Right ventricle myocardium inferior (tissue), 1 donor: Measurements from ENCODE around the gene STAT5A. TPM values are rescaled to one million over a fixed set of nuclear protein-coding genes. Genes with fewer than 3 reads are reported as not detected.
A peak's percentile ranks its signal among the peaks of the same experiment; 100 is the strongest.
"Not testable (repeated sequence)": the region's sequence is repeated elsewhere in the genome, so short reads cannot be mapped to it uniquely, and the experiment has no call there.

Source experiments
- ATAC-seq: fragments of 200-7000 bp; cut with Tn5 transposase; one replicate; pipeline ENCODE4 v1.9.1; 2020; ENCODE audit warnings: mild to moderate bottlenecking, moderate library complexity
- DNase-seq: peaks from one replicate; pipeline ENCODE4 v3.0.0; 2021; ENCODE audit errors: missing footprints
- intact Hi-C: fragments of 100-400 bp; cut with DNase I; formaldehyde crosslinking; loops from one replicate; pipeline ENCODE4 v1.11.0; 2022
- total RNA-seq: library from RNA; stranded (reverse); fragmentation: NEBNext Ultra II Directional; extraction: Animal tissue kit (Norgen Biotek cat#: 25700); gene quantifications from one replicate; pipeline ENCODE4 v1.2.1, GENCODE V29; 2021
- donor health status: DM: no; HTN: yes; CAD: no; lungs with severe emphysema.

Gene STAT5A
- total RNA-seq, 1 donor from 2014 or later, result 14.6 TPM

DNA sequence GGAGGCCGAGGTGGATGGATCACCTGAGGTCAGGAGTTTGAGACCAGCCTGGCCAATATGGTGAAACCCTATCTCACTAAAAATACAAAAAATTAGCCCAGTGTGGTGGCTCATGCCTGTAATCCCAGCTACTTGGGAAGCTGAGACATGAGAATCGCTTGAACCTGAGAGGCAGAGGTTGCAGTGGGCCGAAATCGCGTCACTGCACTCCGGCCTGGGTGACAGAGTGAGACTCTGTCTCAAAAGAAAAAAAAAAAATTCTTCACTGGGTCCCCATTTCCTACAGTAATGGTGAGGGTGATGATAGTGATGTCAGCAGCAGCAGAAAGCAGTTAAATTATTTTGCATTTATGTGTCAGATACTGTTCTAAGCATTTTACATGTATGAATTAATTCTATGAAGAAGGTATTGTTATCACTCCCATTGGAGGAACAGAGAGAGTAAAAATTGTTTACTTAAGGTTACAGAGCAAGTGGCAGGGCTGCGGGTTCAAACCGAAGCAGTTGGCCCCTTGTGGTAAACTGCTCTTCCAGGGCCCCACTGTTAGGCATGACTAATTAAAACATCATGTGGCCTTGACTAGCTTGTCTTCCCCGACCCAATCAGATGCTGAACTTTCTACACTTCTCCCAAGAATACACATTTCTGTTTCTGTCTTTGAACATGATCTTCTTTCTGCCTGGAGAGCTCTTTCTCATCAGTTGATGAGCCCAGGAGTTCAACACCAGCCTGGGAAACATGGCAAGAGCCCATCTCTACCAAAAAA, 54.1 kb downstream of the STAT5A start:
- ATAC-seq, result no peak
- intact Hi-C loops, result no loop called here
- DNase-seq, result no peak

DNA sequence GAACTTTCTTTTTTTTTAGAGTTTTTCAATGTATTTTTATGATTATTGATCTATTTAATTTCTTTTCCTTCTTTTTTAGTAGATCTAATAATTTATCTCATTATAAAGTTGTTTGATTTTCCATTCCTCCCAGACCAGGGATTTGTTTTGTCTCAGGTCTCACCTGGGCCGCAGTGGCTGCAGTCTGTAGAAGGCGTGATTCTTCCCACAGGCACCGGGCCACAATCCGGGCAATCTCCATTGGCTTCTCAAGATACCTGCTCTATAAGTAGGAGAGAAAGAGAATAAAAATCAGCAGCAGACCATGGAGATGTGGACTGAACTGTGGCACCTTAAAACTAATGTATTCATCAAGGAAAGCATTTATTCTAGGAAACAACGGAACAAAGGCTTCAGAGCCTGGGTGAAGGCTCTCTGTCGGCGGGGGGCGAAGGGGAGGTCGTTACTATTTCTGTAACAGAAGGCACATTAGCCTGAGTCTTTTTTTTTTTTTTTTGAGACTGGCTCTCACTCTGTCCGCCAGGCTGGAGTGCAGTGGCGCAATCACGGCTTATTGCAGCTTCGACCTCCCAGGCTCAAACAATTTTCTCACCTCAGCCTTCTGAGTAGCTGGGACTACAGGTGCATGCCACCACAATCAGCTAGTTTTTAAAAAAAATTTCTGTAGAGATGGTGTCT, 57.2 kb downstream of the STAT5A start:
- intact Hi-C loops, result loop anchor here (5.0 kb wide), 1 partner anchor 42 kb away; the partner anchor contains the start of gene STAT3
- DNase-seq, result no peak
- ATAC-seq, result no peak

DNA sequence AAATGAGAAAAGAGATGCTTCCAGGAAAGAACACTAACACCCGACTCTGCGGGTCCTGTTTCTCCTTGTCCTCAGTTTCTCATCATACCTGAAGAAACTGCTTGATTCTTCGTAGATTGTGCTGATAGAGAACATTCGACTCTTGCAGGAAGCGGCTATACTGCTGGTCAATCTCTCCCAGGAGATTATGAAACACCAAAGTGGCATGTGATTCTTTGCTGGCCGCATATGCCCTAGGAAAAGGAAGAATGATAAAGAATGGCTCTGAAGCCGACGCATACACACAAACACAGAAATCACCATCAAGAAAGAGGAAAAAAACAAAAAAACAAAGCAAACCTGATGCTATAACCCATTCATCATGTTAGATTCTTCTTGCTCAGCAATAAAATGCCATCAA, 58.2 kb downstream of the STAT5A start:
- intact Hi-C loops, result loop anchor here (5.0 kb wide), 1 partner anchor 41 kb away; the partner anchor contains the start of gene STAT3

GRCh38 chr17:42347198-42347597, 58.9 kb downstream of the STAT5A start:
- intact Hi-C loops, result loop anchor here (5.0 kb wide), 1 partner anchor 40 kb away; the partner anchor contains the start of gene STAT3
- no peak for DNase-seq
- peak; percentile 30 for ATAC-seq

More for the DNA sequence above, 58.2 kb downstream of the STAT5A start:
- DNase-seq (no peak), ATAC-seq (no peak)

DNA sequence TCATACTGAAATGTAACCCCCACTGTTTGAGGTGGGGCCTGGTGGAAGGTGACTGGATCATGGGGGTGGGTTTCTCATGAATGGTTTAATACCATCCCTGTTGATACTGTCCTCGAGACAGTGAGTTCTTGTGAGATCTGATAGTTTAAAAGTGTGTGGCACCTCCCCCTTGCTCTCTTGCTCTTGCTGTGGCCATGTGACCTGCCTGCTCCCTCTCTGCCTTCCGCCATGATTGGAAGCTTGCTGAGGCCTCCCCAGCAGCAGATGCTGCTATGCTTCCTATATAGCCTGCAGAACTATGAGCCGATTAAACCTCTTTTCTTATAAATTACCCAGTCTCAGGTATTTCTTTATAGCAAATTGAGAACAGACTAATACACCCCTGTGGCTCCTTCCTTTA, 59.3 kb downstream of the STAT5A start:
- intact Hi-C loops, result loop anchor here (5.0 kb wide), 1 partner anchor 40 kb away; the partner anchor contains the start of gene STAT3
- ATAC-seq (no peak), DNase-seq (no peak)

DNA sequence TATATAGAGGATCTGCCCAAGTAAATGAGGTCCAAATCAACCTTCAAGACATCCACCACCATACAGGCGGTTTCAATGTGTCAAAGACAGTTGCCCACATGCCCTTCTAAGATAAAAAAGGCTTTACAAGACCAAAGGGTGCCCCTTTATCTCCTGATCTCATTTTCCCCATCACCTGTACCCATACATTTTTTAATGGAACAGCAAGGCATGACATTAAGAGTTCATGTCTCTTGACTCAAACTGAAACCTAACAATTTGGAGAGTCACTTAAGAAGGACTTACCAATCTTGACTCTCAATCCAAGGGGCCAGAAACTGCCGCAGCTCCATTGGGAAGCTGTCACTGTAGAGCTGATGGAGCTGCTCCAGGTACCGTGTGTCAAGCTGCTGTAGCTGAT, 59.8 kb downstream of the STAT5A start:
- intact Hi-C loops, result loop anchor here (5.0 kb wide), 1 partner anchor 39 kb away; the partner anchor contains the start of gene STAT3
- DNase-seq (no peak), ATAC-seq (no peak)

- DNase-seq, result no peak
- no peak for ATAC-seq
- intact Hi-C loops, result no loop called here
Observed at GRCh38 chr17:42354956-42355843, 66.9 kb downstream of the STAT5A start.

GRCh38 chr17:42358434-42358833, 70.1 kb downstream of the STAT5A start:
- ATAC-seq, result no peak
- intact Hi-C loops, result no loop called here
- DNase-seq, result no peak

DNA sequence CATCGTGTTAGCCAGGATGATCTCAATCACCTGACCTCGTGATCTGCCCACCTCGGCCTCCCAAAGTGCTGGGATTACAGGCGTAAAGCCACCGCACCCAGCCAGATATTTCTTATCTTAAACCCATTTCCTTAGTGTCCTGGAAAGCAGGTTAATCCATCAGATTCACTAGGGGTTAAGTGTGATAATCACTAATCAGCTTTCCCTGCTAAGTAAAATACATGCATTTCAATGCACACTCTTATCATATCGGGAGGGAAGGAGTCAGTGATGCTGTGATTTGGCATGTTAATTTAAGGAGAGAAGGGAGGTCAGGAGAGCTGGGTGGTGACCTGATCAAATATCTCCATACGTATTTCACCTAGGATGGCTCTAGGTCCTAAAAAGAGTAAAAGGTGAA, 70.8 kb downstream of the STAT5A start:
- intact Hi-C loops, result no loop called here

DNA sequence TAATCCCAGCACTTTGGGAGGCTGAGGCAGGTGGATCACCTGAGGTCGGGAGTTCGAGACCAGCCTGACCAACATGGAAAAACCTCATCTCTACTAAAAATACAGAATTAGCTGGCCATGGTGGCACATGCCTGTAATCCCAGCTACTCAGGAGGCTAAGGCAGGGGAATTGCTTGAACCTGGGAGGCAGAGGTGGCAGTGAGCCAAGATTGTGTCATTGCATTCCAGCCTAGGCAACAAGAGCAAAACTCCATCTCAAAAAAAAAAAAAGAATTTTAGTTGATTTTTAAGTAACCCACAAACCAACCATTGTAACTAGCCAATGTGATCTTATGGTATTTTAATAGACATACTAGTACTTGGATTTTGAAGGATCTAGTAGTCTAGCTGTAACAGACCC, 72.1 kb downstream of the STAT5A start:
- ATAC-seq, intact Hi-C loops, DNase-seq: not testable (repeated sequence)

More for the DNA sequence above, 70.8 kb downstream of the STAT5A start:
- no peak for ATAC-seq
- no peak for DNase-seq

Other genes starting within 250 kb of the STAT5A start
- gene C17orf113, start 237.9 kb upstream of the STAT5A start, total RNA-seq, result 0.73 TPM
- gene ZNF385C, start 190.0 kb upstream of the STAT5A start, total RNA-seq, result 0.11 TPM
- gene DHX58, start 175.8 kb upstream of the STAT5A start, total RNA-seq, result 5.0 TPM
- 22.0 TPM for gene KAT2A, start 167.1 kb upstream of the STAT5A start, total RNA-seq
- 0.11 TPM for gene HSPB9, start 165.7 kb upstream of the STAT5A start, total RNA-seq
- 45.6 TPM for gene RAB5C, start 133.5 kb upstream of the STAT5A start, total RNA-seq
- 0.24 TPM for gene KCNH4, start 107.4 kb upstream of the STAT5A start, total RNA-seq
- gene HCRT, start 103.0 kb upstream of the STAT5A start, total RNA-seq, result not detected
- gene GHDC, start 94.0 kb upstream of the STAT5A start, total RNA-seq, result 7.1 TPM
- 32.9 TPM for gene STAT5B, start 12.1 kb upstream of the STAT5A start, total RNA-seq
- 183 TPM for gene STAT3, start 99.9 kb downstream of the STAT5A start, total RNA-seq
- gene CAVIN1, start 134.8 kb downstream of the STAT5A start, total RNA-seq, result 240 TPM
- 31.1 TPM for gene ATP6V0A1, start 170.4 kb downstream of the STAT5A start, total RNA-seq
- 8.6 TPM for gene NAGLU, start 247.7 kb downstream of the STAT5A start, total RNA-seq